Prostate gland (tissue), 2 donors: ENCODE measurements around the gene CSNK1G1.

ENCODE experiments used
- POLR2A ChIP-seq: fragments of 450-650 bp; IDR thresholded peaks from one replicate; pipeline ENCODE4 v1.6.1; 2016; ENCODE audit warnings: antibody characterized with exemption, mild to moderate bottlenecking
- POLR2AphosphoS5 ChIP-seq: sonication (generic); formaldehyde crosslinking; IDR thresholded peaks from one replicate; pipeline ENCODE4 v1.6.1; 2017; ENCODE audit warnings: antibody characterized with exemption
- TF ChIP-seq, protein P1 (sequence below), 4 experiments: fragments of 200-600 bp in 2 of 4; fragments of 450-650 bp in 2 of 4; sonication (generic) in 2 of 4; IDR thresholded peaks; 1 replicate in 3 of 4; 2 replicates in 1 of 4; pipeline ENCODE4 v1.5.1; 2016 to 2019; ENCODE audit warnings: antibody characterized with exemption in 4 of 4, mild to moderate bottlenecking in 2 of 4, moderate library complexity in 2 of 4

DNA sequence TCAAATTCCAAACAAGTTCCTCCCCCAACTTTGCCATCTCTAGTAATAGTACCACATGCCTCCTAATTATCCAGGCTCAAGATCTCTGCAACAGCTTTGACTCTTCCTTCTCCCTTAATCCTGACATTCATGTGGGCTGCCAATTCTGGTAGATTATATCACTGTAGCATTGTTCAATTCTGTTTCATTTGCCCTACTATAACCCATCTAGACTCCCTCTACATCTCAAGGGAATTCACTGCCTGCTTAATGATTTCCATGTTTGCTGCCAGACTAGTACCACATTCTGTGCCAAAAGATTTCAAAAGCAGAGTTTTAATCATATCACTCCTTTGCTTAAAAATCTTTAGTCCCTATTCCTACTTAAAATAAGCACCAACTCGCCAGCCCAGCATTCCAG lies 158.5 kb downstream of the CSNK1G1 start:
- TF ChIP-seq, protein P1, sequence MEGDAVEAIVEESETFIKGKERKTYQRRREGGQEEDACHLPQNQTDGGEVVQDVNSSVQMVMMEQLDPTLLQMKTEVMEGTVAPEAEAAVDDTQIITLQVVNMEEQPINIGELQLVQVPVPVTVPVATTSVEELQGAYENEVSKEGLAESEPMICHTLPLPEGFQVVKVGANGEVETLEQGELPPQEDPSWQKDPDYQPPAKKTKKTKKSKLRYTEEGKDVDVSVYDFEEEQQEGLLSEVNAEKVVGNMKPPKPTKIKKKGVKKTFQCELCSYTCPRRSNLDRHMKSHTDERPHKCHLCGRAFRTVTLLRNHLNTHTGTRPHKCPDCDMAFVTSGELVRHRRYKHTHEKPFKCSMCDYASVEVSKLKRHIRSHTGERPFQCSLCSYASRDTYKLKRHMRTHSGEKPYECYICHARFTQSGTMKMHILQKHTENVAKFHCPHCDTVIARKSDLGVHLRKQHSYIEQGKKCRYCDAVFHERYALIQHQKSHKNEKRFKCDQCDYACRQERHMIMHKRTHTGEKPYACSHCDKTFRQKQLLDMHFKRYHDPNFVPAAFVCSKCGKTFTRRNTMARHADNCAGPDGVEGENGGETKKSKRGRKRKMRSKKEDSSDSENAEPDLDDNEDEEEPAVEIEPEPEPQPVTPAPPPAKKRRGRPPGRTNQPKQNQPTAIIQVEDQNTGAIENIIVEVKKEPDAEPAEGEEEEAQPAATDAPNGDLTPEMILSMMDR (IDR thresholded peaks at IDR 0.05), result no peak
- TF ChIP-seq POLR2AphosphoS5, result no peak
- TF ChIP-seq POLR2A, result no peak
